ENCODE measurements around the gene CSNK1G3.

The CSNK1G3 gene

DNA sequence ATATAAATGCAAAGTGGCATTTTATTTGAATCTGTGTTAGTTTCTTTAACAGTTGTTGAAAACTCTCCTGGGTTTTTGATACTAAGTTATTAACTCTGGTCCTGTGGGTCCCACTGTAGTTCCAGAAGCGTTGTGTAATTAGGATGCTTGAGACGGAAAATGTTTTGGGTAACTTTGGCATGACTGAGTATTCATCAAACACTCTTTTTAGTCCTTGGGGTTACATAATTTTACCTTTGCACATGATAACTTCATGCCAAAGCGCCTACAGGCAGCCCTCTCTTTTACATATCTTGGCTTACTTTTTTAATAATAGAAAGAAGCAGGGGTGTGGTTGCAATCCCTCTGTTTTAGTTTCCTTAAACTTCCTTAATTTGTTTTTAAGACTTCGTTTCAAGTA, 12.2 kb downstream of the CSNK1G3 start:
- DNase-seq (ENCODE audit: low read depth, low spot score), result no peak
- TF ChIP-seq, protein P1, sequence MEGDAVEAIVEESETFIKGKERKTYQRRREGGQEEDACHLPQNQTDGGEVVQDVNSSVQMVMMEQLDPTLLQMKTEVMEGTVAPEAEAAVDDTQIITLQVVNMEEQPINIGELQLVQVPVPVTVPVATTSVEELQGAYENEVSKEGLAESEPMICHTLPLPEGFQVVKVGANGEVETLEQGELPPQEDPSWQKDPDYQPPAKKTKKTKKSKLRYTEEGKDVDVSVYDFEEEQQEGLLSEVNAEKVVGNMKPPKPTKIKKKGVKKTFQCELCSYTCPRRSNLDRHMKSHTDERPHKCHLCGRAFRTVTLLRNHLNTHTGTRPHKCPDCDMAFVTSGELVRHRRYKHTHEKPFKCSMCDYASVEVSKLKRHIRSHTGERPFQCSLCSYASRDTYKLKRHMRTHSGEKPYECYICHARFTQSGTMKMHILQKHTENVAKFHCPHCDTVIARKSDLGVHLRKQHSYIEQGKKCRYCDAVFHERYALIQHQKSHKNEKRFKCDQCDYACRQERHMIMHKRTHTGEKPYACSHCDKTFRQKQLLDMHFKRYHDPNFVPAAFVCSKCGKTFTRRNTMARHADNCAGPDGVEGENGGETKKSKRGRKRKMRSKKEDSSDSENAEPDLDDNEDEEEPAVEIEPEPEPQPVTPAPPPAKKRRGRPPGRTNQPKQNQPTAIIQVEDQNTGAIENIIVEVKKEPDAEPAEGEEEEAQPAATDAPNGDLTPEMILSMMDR (IDR thresholded peaks at IDR 0.05; ENCODE audit: low read depth, low read length), result no peak
- no peak overlapping the region for H3K4me3 ChIP-seq (ENCODE audit: low read depth, low read length)
- in situ Hi-C loops (cut with HindIII; ENCODE audit: low sequenced_read_pairs), result no loop called here

GRCh38 chr5:123527190-123527589, 15.2 kb downstream of the CSNK1G3 start:
- H3K4me3 ChIP-seq (ENCODE audit: low read depth, low read length), result no peak overlapping the region
- in situ Hi-C loops (cut with HindIII; ENCODE audit: low sequenced_read_pairs), result no loop called here
- DNase-seq (ENCODE audit: low read depth, low spot score), result no peak
- TF ChIP-seq, protein P1 (IDR thresholded peaks at IDR 0.05; ENCODE audit: low read depth, low read length), result no peak

GRCh38 chr5:123528065-123528464, 16.1 kb downstream of the CSNK1G3 start:
- in situ Hi-C loops (cut with HindIII; ENCODE audit: low sequenced_read_pairs), result no loop called here
- TF ChIP-seq, protein P1 (IDR thresholded peaks at IDR 0.05; ENCODE audit: low read depth, low read length), result no peak
- no peak overlapping the region for H3K4me3 ChIP-seq (ENCODE audit: low read depth, low read length)
- DNase-seq (ENCODE audit: low read depth, low spot score), result no peak

- TF ChIP-seq, protein P1 (IDR thresholded peaks at IDR 0.05; ENCODE audit: low read depth, low read length), result no peak
- in situ Hi-C loops (cut with HindIII; ENCODE audit: low sequenced_read_pairs), result no loop called here
- DNase-seq (ENCODE audit: low read depth, low spot score), result no peak
- H3K4me3 ChIP-seq (ENCODE audit: low read depth, low read length), result no peak overlapping the region
Measured at GRCh38 chr5:123528878-123529277, 16.9 kb downstream of the CSNK1G3 start.

- TF ChIP-seq, protein P1 (IDR thresholded peaks at IDR 0.05; ENCODE audit: low read depth, low read length), result no peak
- in situ Hi-C loops (cut with HindIII; ENCODE audit: low sequenced_read_pairs), result no loop called here
- H3K4me3 ChIP-seq (ENCODE audit: low read depth, low read length), result no peak overlapping the region
- no peak for DNase-seq (ENCODE audit: low read depth, low spot score)
Measured at GRCh38 chr5:123530728-123531127, 18.8 kb downstream of the CSNK1G3 start.

- DNase-seq (ENCODE audit: low read depth, low spot score), result no peak
- in situ Hi-C loops (cut with HindIII; ENCODE audit: low sequenced_read_pairs), result no loop called here
- TF ChIP-seq, protein P1 (IDR thresholded peaks at IDR 0.05; ENCODE audit: low read depth, low read length), result no peak
- H3K4me3 ChIP-seq (ENCODE audit: low read depth, low read length), result no peak overlapping the region
Measured at GRCh38 chr5:123535648-123536047, 23.7 kb downstream of the CSNK1G3 start.

- DNase-seq (ENCODE audit: low read depth, low spot score), result no peak
- in situ Hi-C loops (cut with HindIII; ENCODE audit: low sequenced_read_pairs), result no loop called here
- H3K4me3 ChIP-seq (ENCODE audit: low read depth, low read length), result no peak overlapping the region
- TF ChIP-seq, protein P1 (IDR thresholded peaks at IDR 0.05; ENCODE audit: low read depth, low read length), result no peak
Measured at GRCh38 chr5:123537256-123537655, 25.3 kb downstream of the CSNK1G3 start.

Data from astrocyte of the spinal cord (primary cell).